ENCODE results near the gene UTP18. TPM values are rescaled to one million over a fixed set of nuclear protein-coding genes. Genes with fewer than 3 reads are reported as not detected.
A peak's percentile ranks its signal among the peaks of the same experiment; 100 is the strongest.

UTP18 gene
- total and polyA plus RNA-seq, 2 of the 13 experiments (the other 11 are each of a cell fraction or from before 2014, with no cell fraction given), result 35.2 to 104 TPM

- no peak for TF ChIP-seq SOX6 (IDR thresholded peaks at IDR 0.05)
- TF ChIP-seq SOX6 (CRISPR knock-in tag; IDR thresholded peaks at IDR 0.05), result 0 out of 2 replicates have a peak, but pooled peaks have one; percentile 17
- no peak for TF ChIP-seq MIER2 (CRISPR knock-in tag; IDR thresholded peaks at IDR 0.05)
- TF ChIP-seq ZNF710 (CRISPR knock-in tag; IDR thresholded peaks at IDR 0.05; ENCODE audit: borderline replicate concordance), result no peak
- no peak for TF ChIP-seq POLR2A (IDR thresholded peaks at IDR 0.05; ENCODE audit: insufficient read depth in 1 of 2, low read depth in 2 of 2, low read length in 2 of 2)
- no peak for TF ChIP-seq MBD4 (IDR thresholded peaks at IDR 0.05; ENCODE audit: borderline replicate concordance, low read length)
- TF ChIP-seq ZSCAN9 (CRISPR knock-in tag; IDR thresholded peaks at IDR 0.05; ENCODE audit: borderline replicate concordance), result 0 out of 2 replicates have a peak, but pooled peaks have one; percentile 16
- TF ChIP-seq GMEB1 (CRISPR knock-in tag; IDR thresholded peaks at IDR 0.05; ENCODE audit: borderline replicate concordance), result 0 out of 2 replicates have a peak, but pooled peaks have one; percentile 20
- no peak for TF ChIP-seq AKNA (CRISPR knock-in tag; IDR thresholded peaks at IDR 0.05; ENCODE audit: borderline replicate concordance)
- TF ChIP-seq NFYB (CRISPR knock-in tag; IDR thresholded peaks at IDR 0.05), result no peak
- no peak for TF ChIP-seq NR1H2 (CRISPR knock-in tag; IDR thresholded peaks at IDR 0.05; ENCODE audit: borderline replicate concordance, low read depth)
- peak; percentile 83 for TF ChIP-seq CEBPB (IDR thresholded peaks at IDR 0.05; ENCODE audit: borderline replicate concordance, low read depth, low read length)
- TF ChIP-seq, protein P1, sequence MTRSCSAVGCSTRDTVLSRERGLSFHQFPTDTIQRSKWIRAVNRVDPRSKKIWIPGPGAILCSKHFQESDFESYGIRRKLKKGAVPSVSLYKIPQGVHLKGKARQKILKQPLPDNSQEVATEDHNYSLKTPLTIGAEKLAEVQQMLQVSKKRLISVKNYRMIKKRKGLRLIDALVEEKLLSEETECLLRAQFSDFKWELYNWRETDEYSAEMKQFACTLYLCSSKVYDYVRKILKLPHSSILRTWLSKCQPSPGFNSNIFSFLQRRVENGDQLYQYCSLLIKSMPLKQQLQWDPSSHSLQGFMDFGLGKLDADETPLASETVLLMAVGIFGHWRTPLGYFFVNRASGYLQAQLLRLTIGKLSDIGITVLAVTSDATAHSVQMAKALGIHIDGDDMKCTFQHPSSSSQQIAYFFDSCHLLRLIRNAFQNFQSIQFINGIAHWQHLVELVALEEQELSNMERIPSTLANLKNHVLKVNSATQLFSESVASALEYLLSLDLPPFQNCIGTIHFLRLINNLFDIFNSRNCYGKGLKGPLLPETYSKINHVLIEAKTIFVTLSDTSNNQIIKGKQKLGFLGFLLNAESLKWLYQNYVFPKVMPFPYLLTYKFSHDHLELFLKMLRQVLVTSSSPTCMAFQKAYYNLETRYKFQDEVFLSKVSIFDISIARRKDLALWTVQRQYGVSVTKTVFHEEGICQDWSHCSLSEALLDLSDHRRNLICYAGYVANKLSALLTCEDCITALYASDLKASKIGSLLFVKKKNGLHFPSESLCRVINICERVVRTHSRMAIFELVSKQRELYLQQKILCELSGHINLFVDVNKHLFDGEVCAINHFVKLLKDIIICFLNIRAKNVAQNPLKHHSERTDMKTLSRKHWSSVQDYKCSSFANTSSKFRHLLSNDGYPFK (CRISPR knock-in tag; IDR thresholded peaks at IDR 0.05; ENCODE audit: borderline replicate concordance), result no peak
- no peak for TF ChIP-seq ZFP62 (CRISPR knock-in tag; IDR thresholded peaks at IDR 0.05)
- TF ChIP-seq SATB2 (CRISPR knock-in tag; IDR thresholded peaks at IDR 0.05), result no peak
- TF ChIP-seq MAFF (IDR thresholded peaks at IDR 0.05; ENCODE audit: low read depth, low read length), result no peak
- TF ChIP-seq KLF9 (CRISPR knock-in tag; IDR thresholded peaks at IDR 0.05; ENCODE audit: low read depth), result 0 out of 2 replicates have a peak, but pooled peaks have one; percentile 25
- no peak for TF ChIP-seq IKZF5 (CRISPR knock-in tag; IDR thresholded peaks at IDR 0.05)
- TF ChIP-seq JDP2 (CRISPR knock-in tag; IDR thresholded peaks at IDR 0.05; ENCODE audit: borderline replicate concordance), result no peak
Measured at GRCh38 chr17:51256101-51256500, 4.2 kb upstream of the UTP18 start (continued).

Measured in HepG2 (cell line).